Smooth muscle cell (in vitro differentiated cells): ENCODE data around the gene DTNA. TPM values are rescaled to one million over a fixed set of nuclear protein-coding genes. Genes with fewer than 3 reads are reported as not detected.

Experiments used
- DNase-seq: peaks from one replicate; lab custom pipeline; 2025; ENCODE audit not compliant: unreplicated experiment; lab: John Stamatoyannopoulos, UW
- H2AFZ ChIP-seq: fragments of 200-600 bp; sonication (generic); 2 replicates; pipeline ENCODE4 v1.6.0; 2016; ENCODE audit warnings: antibody characterized with exemption, low read depth, mild to moderate bottlenecking
- H3F3A ChIP-seq: fragments of 200-600 bp; sonication (generic); 2 replicates; pipeline ENCODE4 v1.6.0; 2017; ENCODE audit warnings: antibody characterized with exemption, low read depth
- H3K27ac ChIP-seq: fragments of 200-600 bp; sonication (generic); 2 replicates; pipeline ENCODE4 v1.5.1; 2016; ENCODE audit warnings: low read depth, mild to moderate bottlenecking
- H3K27me3 ChIP-seq: fragments of 200-600 bp; sonication (generic); 2 replicates; pipeline ENCODE4 v1.6.1; 2016; ENCODE audit warnings: low read depth, mild to moderate bottlenecking
- H3K36me3 ChIP-seq: fragments of 200-600 bp; sonication (generic); 2 replicates; pipeline ENCODE4 v1.5.1; 2016; ENCODE audit warnings: low read depth
- H3K4me1 ChIP-seq: fragments of 200-600 bp; sonication (generic); 2 replicates; pipeline ENCODE4 v1.5.1; 2016; ENCODE audit warnings: low read depth
- H3K4me2 ChIP-seq: fragments of 200-600 bp; sonication (generic); 2 replicates; pipeline ENCODE4 v1.6.0; 2016; ENCODE audit warnings: mild to moderate bottlenecking
- H3K4me3 ChIP-seq: fragments of 200-600 bp; sonication (generic); 2 replicates; pipeline ENCODE4 v1.5.1; 2016; ENCODE audit warnings: mild to moderate bottlenecking
- H3K79me2 ChIP-seq: fragments of 200-600 bp; sonication (generic); 2 replicates; pipeline ENCODE4 v1.6.0; 2016; ENCODE audit warnings: low read depth, mild to moderate bottlenecking
- H3K9ac ChIP-seq: fragments of 200-600 bp; sonication (generic); 2 replicates; pipeline ENCODE4 v1.6.0; 2016; ENCODE audit warnings: low read depth
- H3K9me3 ChIP-seq: fragments of 200-600 bp; sonication (generic); replicated peaks from 2 replicates; pipeline ENCODE4 v1.5.1; 2016; ENCODE audit warnings: low read depth
- H4K20me1 ChIP-seq: fragments of 200-600 bp; sonication (generic); 2 replicates; pipeline ENCODE4 v1.6.0; 2016; ENCODE audit warnings: low read depth
- CTCF ChIP-seq: fragments of 200-600 bp; sonication (generic); IDR thresholded peaks from 2 replicates; pipeline ENCODE4 v1.5.1; 2017; ENCODE audit warnings: borderline replicate concordance, mild to moderate bottlenecking, antibody characterized with exemption; ENCODE audit not compliant: insufficient read depth, poor library complexity, severe bottlenecking
- WGBS: methylation state at CpG from one replicate; pipeline ENCODE4 v1.1.7; 2016; ENCODE audit warnings: low lambda C conversion rate; 5-methylcytosine and 5-hydroxymethylcytosine counted together
- polyA plus RNA-seq: library from polyadenylated mRNA; unstranded; fragments of >200 nt; fragmentation: Nextera tagmentation; extraction: Ambion mirVana; gene quantifications from 2 replicates; pipeline ENCODE4 v1.2.1, GENCODE V29; 2016
- total RNA-seq: library from RNA; depleted of rRNA; stranded (reverse); fragments of >200 nt; gene quantifications from 2 replicates; pipeline ENCODE4 v1.2.3, GENCODE V29; 2014

The DTNA gene
- total and polyA plus RNA-seq, 2 experiments from 2014 or later: 3.0 to 3.1 TPM

GRCh38 chr18:34740724-34741123 lies 30.6 kb downstream of the DTNA start:
- peaks cover 5% of the 10 kb centered on the region for H3K4me1 ChIP-seq
- no peak overlapping the region for H3K9ac ChIP-seq
- H3K27me3 ChIP-seq: no peaks in the 10 kb centered on the region
- DNase-seq: no peak
- TF ChIP-seq CTCF: no peak
- no peaks in the 10 kb centered on the region for H3K79me2 ChIP-seq
- H3K4me2 ChIP-seq: no peak overlapping the region
- no peak overlapping the region for H2AFZ ChIP-seq
- WGBS: 99% methylated on average over 3 of the region's 3 CpGs
- no peaks in the 10 kb centered on the region for H4K20me1 ChIP-seq
- no peaks in the 10 kb centered on the region for H3F3A ChIP-seq
- H3K4me3 ChIP-seq: no peak overlapping the region
- H3K36me3 ChIP-seq: no peaks in the 10 kb centered on the region
- H3K9me3 ChIP-seq: no peaks in the 10 kb centered on the region
- H3K27ac ChIP-seq: no peak overlapping the region

- 72% methylated on average over 1 of the region's 1 CpG for WGBS
- Histone ChIP-seq H3K79me2 (no peaks in the 10 kb centered on the region), H3K27ac (no peak overlapping the region), H4K20me1 (no peaks in the 10 kb centered on the region), H3K4me2 (no peak overlapping the region), H2AFZ (no peak overlapping the region), H3F3A (no peaks in the 10 kb centered on the region), H3K27me3 (no peaks in the 10 kb centered on the region), H3K4me3 (no peak overlapping the region), H3K36me3 (no peaks in the 10 kb centered on the region), H3K4me1 (peaks cover 5% of the 10 kb centered on the region), H3K9me3 (no peaks in the 10 kb centered on the region), H3K9ac (no peak overlapping the region)
- no peak for TF ChIP-seq CTCF
- no peak for DNase-seq
Measured at GRCh38 chr18:34741401-34741800, 31.3 kb downstream of the DTNA start.

- Histone ChIP-seq H2AFZ (no peak overlapping the region), H3K4me2 (no peak overlapping the region), H3K4me3 (no peak overlapping the region), H3K79me2 (no peaks in the 10 kb centered on the region), H4K20me1 (no peaks in the 10 kb centered on the region), H3K27me3 (no peaks in the 10 kb centered on the region), H3K9ac (no peak overlapping the region), H3K36me3 (no peaks in the 10 kb centered on the region), H3K9me3 (no peaks in the 10 kb centered on the region), H3K27ac (no peak overlapping the region), H3F3A (no peaks in the 10 kb centered on the region), H3K4me1 (peaks cover 5% of the 10 kb centered on the region)
- no peak for DNase-seq
- 93% methylated on average over 5 of the region's 5 CpGs for WGBS
- no peak for TF ChIP-seq CTCF
Measured at GRCh38 chr18:34742891-34743341, 32.8 kb downstream of the DTNA start.

GRCh38 chr18:34744569-34744968 lies 34.5 kb downstream of the DTNA start:
- Histone ChIP-seq H3K4me2 (no peak overlapping the region), H3K9ac (no peak overlapping the region), H3K4me1 (no peaks in the 10 kb centered on the region), H2AFZ (no peak overlapping the region), H3K27me3 (no peaks in the 10 kb centered on the region), H4K20me1 (no peaks in the 10 kb centered on the region), H3K79me2 (no peaks in the 10 kb centered on the region), H3K4me3 (no peak overlapping the region), H3K27ac (no peak overlapping the region), H3K36me3 (no peaks in the 10 kb centered on the region), H3K9me3 (no peaks in the 10 kb centered on the region), H3F3A (no peaks in the 10 kb centered on the region)
- no peak for TF ChIP-seq CTCF
- 95% methylated on average over 4 of the region's 4 CpGs for WGBS
- no peak for DNase-seq
